Breast epithelium (tissue), 3 donors: ENCODE results near the gene TLR6.

Source experiments
- CTCF ChIP-seq, 3 donors: fragments of 450-650 bp; IDR thresholded peaks; one replicate each; pipeline ENCODE4 v1.5.1; 2016 to 2017; ENCODE audit warnings: antibody characterized with exemption in 3 of 3, mild to moderate bottlenecking in 3 of 3, moderate library complexity in 3 of 3
- POLR2AphosphoS5 ChIP-seq, 3 donors: sonication (generic); formaldehyde crosslinking; IDR thresholded peaks; one replicate each; pipeline ENCODE4 v1.6.1; 2017; ENCODE audit warnings: antibody characterized with exemption in 3 of 3

- no peak for TF ChIP-seq POLR2AphosphoS5 (IDR thresholded peaks at IDR 0.05)
- TF ChIP-seq CTCF (IDR thresholded peaks at IDR 0.05), result no peak
Observed at GRCh38 chr4:38859501-38859900, 2.9 kb upstream of the TLR6 start.
